Measurements from ENCODE around the gene PDZRN3. TPM values are rescaled to one million over a fixed set of nuclear protein-coding genes. Genes with fewer than 3 reads are reported as not detected.

Gene PDZRN3
- total and polyA plus RNA-seq, 4 donors: 7.3 to 36.4 (median 16.3) TPM

- H3K27ac ChIP-seq (ENCODE audit: low read depth in 1 of 2, low read length in 1 of 2): peak overlapping the region in 1 of 2 donors; percentile 45
- TF ChIP-seq, protein P1, sequence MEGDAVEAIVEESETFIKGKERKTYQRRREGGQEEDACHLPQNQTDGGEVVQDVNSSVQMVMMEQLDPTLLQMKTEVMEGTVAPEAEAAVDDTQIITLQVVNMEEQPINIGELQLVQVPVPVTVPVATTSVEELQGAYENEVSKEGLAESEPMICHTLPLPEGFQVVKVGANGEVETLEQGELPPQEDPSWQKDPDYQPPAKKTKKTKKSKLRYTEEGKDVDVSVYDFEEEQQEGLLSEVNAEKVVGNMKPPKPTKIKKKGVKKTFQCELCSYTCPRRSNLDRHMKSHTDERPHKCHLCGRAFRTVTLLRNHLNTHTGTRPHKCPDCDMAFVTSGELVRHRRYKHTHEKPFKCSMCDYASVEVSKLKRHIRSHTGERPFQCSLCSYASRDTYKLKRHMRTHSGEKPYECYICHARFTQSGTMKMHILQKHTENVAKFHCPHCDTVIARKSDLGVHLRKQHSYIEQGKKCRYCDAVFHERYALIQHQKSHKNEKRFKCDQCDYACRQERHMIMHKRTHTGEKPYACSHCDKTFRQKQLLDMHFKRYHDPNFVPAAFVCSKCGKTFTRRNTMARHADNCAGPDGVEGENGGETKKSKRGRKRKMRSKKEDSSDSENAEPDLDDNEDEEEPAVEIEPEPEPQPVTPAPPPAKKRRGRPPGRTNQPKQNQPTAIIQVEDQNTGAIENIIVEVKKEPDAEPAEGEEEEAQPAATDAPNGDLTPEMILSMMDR (IDR thresholded peaks at IDR 0.05; ENCODE audit: control extremely low read depth, extremely low read depth): no peak
- DNase-seq: no peak
- ATAC-seq (ENCODE audit: insufficient read depth, low FRiP score): no peak
- no peaks in the 10 kb centered on the region for H3K27me3 ChIP-seq (ENCODE audit: control insufficient read depth in 3 of 3, insufficient read depth in 3 of 3, low read length in 2 of 3)
- no peak overlapping the region for H3K4me3 ChIP-seq
- H3K36me3 ChIP-seq (ENCODE audit: control insufficient read depth in 4 of 4, insufficient read depth in 4 of 4, low read length in 4 of 4): peaks cover 0 to 11% (median 2%) of the 10 kb centered on the region in 4 donors
- WGBS, 2 donors: 59 to 65% methylated on average over 4 of the region's 4 CpGs
- H3K9ac ChIP-seq (ENCODE audit: insufficient read depth in 1 of 2, low read length in 2 of 2): no peak overlapping the region
- peaks cover 0 to 18% (median 13%) of the 10 kb centered on the region in 5 donors for H3K4me1 ChIP-seq (ENCODE audit: control insufficient read depth in 5 of 5, insufficient read depth in 5 of 5, low read length in 5 of 5)
- no peaks in the 10 kb centered on the region for H3K9me3 ChIP-seq (ENCODE audit: control insufficient read depth in 4 of 4, insufficient read depth in 3 of 4, low read length in 3 of 4)
Observed at GRCh38 chr3:73576999-73577461, 47.7 kb downstream of the PDZRN3 start.

DNA sequence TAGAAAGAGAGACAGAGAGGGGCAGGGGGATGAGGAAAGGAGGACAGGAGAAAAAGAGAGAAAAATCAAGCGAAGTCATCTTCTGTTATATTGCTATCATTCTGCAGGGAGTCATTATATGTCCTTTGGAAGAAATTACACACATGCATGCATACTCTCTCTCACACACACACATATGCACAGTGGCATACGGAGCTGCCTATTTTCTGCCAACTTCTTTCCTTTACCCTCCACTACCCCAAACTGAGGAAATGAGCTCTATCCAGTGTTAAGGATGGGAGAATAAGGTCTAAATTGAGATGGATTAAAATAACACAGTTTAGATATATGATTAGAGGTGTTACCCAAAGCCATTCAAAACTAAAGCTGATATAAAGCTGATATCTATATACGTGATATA is 48.8 kb downstream of the PDZRN3 start:
- DNase-seq (no peak), ATAC-seq (ENCODE audit: insufficient read depth, low FRiP score) (no peak)
- WGBS, 2 donors: 78 to 91% methylated on average over 3 of the region's 3 CpGs
- Histone ChIP-seq H3K4me1 (ENCODE audit: control insufficient read depth in 5 of 5, insufficient read depth in 5 of 5, low read length in 5 of 5) (peaks cover 0 to 29% (median 16%) of the 10 kb centered on the region in 5 donors), H3K36me3 (ENCODE audit: control insufficient read depth in 4 of 4, insufficient read depth in 4 of 4, low read length in 4 of 4) (peaks cover 0 to 5% (median 2%) of the 10 kb centered on the region in 4 donors), H3K4me3 (no peak overlapping the region), H3K27ac (ENCODE audit: low read depth in 1 of 2, low read length in 1 of 2) (no peak overlapping the region), H3K9ac (ENCODE audit: insufficient read depth in 1 of 2, low read length in 2 of 2) (no peak overlapping the region), H3K9me3 (ENCODE audit: control insufficient read depth in 4 of 4, insufficient read depth in 3 of 4, low read length in 3 of 4) (no peaks in the 10 kb centered on the region), H3K27me3 (ENCODE audit: control insufficient read depth in 3 of 3, insufficient read depth in 3 of 3, low read length in 2 of 3) (no peaks in the 10 kb centered on the region)
- TF ChIP-seq, protein P1 (IDR thresholded peaks at IDR 0.05; ENCODE audit: control extremely low read depth, extremely low read depth): no peak

GRCh38 chr3:73575519-73575918 is 49.2 kb downstream of the PDZRN3 start:
- H3K9ac ChIP-seq (ENCODE audit: insufficient read depth in 1 of 2, low read length in 2 of 2): no peak overlapping the region
- H3K4me1 ChIP-seq (ENCODE audit: control insufficient read depth in 5 of 5, insufficient read depth in 5 of 5, low read length in 5 of 5): peaks cover 0 to 24% (median 14%) of the 10 kb centered on the region in 5 donors
- DNase-seq: no peak
- TF ChIP-seq, protein P1 (IDR thresholded peaks at IDR 0.05; ENCODE audit: control extremely low read depth, extremely low read depth): no peak
- H3K27ac ChIP-seq (ENCODE audit: low read depth in 1 of 2, low read length in 1 of 2): peak overlapping the region in 1 of 2 donors; percentile 40
- H3K4me3 ChIP-seq: no peak overlapping the region
- WGBS, 2 donors: 67 to 82% methylated on average over 2 of the region's 2 CpGs
- peaks cover 0 to 5% (median 2%) of the 10 kb centered on the region in 4 donors for H3K36me3 ChIP-seq (ENCODE audit: control insufficient read depth in 4 of 4, insufficient read depth in 4 of 4, low read length in 4 of 4)
- H3K27me3 ChIP-seq (ENCODE audit: control insufficient read depth in 3 of 3, insufficient read depth in 3 of 3, low read length in 2 of 3): no peaks in the 10 kb centered on the region
- no peaks in the 10 kb centered on the region for H3K9me3 ChIP-seq (ENCODE audit: control insufficient read depth in 4 of 4, insufficient read depth in 3 of 4, low read length in 3 of 4)
- ATAC-seq (ENCODE audit: insufficient read depth, low FRiP score): no peak

GRCh38 chr3:73573204-73573603 is 51.5 kb downstream of the PDZRN3 start:
- WGBS, 2 donors: 76 to 77% methylated on average over 2 of the region's 2 CpGs
- Histone ChIP-seq H3K9ac (ENCODE audit: insufficient read depth in 1 of 2, low read length in 2 of 2) (no peak overlapping the region), H3K27ac (ENCODE audit: low read depth in 1 of 2, low read length in 1 of 2) (peak overlapping the region in 1 of 2 donors; percentile 15), H3K9me3 (ENCODE audit: control insufficient read depth in 4 of 4, insufficient read depth in 3 of 4, low read length in 3 of 4) (no peaks in the 10 kb centered on the region), H3K27me3 (ENCODE audit: control insufficient read depth in 3 of 3, insufficient read depth in 3 of 3, low read length in 2 of 3) (no peaks in the 10 kb centered on the region), H3K36me3 (ENCODE audit: control insufficient read depth in 4 of 4, insufficient read depth in 4 of 4, low read length in 4 of 4) (peaks cover 0 to 3% (median 0%) of the 10 kb centered on the region in 4 donors), H3K4me3 (no peak overlapping the region), H3K4me1 (ENCODE audit: control insufficient read depth in 5 of 5, insufficient read depth in 5 of 5, low read length in 5 of 5) (peaks cover 0 to 24% (median 9%) of the 10 kb centered on the region in 5 donors)
- no peak for ATAC-seq (ENCODE audit: insufficient read depth, low FRiP score)
- TF ChIP-seq, protein P1 (IDR thresholded peaks at IDR 0.05; ENCODE audit: control extremely low read depth, extremely low read depth): no peak
- DNase-seq: no peak
